Posterior cingulate gyrus (tissue), 11 donors: ENCODE measurements around the gene APIP.

ENCODE experiments used
- DNase-seq, 10 donors: peaks; one replicate each; pipeline versions ENCODE4 v3.0.0 to v3.0.0-alpha.2; 2020 to 2021; ENCODE audit warnings: mixed read lengths in 3 of 10
- intact Hi-C: fragments of 100-400 bp; cut with DNase I; formaldehyde crosslinking; loops from one replicate; pipeline ENCODE4 v1.15.1; 2023

The APIP gene

DNA sequence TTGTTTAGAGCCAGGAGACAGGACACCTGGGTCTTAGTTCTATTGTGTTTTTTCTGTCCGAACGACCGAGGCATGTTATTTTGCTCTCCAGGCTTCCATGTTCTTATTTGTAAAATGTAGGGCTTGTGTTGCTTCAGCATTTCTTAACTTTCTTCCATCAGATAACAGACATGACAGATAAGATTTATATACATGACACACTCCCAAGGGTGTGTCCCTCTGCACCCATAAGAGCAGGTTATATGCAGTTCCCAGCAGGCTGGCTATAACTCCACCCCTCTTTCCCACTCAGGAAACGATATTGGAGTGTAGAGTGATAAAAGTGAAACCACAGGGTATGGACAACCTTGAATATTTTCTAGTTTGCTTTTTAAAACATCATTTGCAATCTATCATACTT is 65.8 kb downstream of the APIP start:
- DNase-seq = no peak
- intact Hi-C loops = no loop called here

DNA sequence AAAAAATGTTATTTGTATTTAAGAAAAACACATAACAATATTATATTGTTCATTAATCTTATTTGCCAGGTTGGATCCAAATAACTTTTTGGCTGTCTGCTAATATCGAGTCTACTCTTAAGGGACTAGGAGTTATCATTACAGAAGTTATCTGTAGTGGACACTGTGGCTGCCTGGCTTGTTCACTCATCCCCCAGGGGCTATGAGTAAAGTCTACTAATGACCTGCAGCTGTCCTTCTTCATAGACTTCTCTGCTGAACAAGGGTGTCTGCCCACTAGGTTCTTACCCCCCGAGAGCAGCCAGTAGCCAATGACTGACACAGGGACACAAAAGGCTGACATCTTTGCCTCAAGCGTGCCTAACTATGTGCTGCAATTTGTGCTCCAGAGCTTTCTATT is 69.7 kb downstream of the APIP start:
- intact Hi-C loops = no loop called here

DNA sequence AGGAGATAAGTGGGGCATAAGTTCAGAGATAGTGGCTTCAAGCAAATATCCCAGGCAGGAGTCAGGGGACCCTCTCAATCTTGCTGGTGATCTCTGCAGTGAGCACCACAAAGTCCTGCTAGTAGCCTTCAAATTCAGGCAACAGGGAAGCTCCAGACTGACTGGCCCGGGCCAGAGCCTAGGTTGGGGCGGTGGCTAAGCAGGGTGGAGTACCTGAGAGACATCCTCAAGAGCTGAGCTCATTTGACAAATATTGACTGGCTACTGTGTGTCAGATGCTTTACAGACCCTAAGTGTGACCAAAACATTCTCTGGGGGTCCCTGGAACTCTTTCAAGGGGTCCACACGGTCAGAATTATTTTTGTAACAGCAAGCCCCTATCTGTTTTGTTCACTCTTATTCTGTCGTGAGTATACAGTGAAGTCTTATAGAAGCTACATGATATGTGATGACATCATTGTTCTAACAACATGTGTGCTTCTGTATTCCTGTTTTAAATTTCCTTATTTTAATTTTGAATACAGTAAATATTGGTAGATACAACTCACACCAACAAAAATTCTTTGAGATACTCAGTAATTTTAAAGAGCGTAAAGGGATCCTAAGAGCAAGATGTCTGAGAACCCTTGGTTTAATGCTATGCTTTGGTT is 71.6 kb downstream of the APIP start:
- DNase-seq = no peak
- intact Hi-C loops = no loop called here

More for the DNA sequence above, 69.7 kb downstream of the APIP start:
- DNase-seq = no peak

DNA sequence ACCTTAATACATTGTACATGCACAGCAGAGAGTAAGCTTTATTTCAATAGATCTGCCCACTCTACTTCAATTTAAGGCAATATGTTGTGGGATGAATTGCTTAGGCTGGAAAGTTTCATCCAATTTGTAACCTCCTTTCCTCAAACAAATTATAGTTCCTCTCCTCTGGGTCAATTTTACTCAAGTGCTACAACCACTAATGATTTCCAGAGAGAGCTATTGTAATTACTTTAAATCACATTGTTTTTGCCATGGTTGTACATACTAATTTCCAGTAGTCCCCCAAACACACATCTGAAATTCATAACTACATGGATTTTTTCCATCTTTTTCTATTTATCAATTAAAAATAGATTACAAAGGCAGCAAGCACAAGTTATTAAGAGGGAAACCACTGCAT is 72.9 kb downstream of the APIP start:
- intact Hi-C loops = no loop called here
- no peak for DNase-seq

DNA sequence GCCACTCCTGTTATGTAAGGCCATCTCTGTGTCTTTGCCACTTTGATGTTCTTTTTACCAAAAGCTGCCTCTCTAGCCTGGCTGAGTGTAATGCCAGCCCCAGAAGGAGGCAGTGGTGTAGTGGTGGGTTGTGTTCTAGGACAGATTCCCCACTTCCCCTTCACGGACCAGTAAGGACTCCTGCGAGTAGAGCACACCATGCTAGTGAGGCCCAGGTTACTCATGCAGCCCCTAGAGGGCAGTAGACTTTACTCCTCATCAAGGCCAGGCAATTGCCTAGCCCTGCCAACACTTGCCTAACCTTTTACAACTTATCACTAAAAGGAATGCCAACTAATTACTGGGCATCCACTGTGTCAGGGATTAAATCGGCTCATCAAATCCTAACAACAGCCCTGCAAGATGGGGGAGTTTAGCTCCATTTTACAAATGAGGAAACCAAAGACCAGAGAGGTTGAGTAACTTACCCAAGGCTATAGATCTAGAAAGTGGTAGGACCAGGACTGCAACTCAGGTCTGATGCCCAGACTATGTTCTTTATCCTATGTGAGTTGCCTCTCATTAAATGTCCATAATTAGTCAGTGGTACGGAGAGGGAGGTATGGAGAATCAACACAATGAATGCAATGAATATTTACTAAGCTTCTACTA is 75.3 kb downstream of the APIP start:
- intact Hi-C loops = no loop called here
- no peak for DNase-seq

DNA sequence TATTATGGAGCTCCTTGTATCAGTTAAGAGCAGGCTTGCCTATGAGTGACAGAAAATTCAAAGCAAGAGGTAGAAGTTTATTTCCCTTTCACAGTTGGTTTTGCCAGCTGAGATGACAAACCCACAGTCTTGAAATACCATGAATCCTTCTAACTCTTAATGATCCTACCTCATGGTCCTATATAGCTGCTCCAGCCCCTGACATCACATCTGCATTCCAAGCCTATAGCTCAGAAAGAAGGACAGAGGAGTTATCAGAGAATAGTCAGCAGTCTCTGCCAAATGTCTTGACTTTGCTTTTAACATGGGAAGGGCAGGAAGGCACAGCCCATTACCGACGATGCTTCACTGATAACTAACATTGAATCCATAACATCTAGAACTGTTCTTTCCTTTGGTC is 76.2 kb downstream of the APIP start:
- intact Hi-C loops = no loop called here
- DNase-seq = no peak

DNA sequence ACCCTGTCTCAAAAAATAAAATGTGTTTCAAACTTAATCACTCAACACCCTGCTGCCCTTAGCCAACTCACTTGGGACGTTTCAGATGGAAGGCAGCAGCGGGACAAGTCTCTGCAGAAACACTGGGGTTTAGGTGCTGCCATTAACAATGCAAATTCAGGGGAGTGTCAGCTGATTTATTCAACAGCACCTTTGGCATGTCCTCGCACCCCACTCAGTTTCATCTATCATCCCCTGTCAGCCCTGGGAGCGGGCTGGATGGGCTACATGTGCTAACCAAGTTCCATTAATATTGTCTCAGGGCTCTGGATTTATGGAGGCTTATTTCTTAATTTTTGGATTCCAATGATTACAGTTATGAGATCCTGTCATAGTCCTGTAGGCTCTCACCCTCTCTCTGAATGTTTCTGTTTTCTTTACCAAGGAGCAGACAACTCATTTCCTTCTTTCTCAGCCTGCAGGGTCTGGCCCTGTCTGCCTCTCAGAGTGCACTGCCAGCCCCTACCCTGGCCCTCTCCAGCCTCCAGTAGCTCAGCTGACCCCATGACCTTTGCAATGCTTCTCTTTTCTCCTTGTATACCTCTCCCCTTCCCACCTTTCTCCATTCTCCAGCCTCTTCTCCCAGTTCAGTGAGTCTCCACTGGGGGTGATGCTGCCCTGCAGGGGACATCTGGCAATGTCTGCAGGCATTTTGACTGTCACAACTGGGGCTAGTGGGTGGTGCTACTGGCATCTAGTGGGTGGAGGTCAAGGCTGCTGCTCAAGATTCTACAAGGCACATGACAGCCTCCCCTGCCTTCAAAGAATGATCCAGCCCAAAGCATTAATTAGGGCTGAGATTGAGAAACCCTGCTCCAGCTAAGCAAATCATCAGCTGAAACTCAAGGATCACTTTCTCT is 79.0 kb downstream of the APIP start:
- peak in 1 of 10 donors; percentile 69 for DNase-seq
- intact Hi-C loops = no loop called here

DNA sequence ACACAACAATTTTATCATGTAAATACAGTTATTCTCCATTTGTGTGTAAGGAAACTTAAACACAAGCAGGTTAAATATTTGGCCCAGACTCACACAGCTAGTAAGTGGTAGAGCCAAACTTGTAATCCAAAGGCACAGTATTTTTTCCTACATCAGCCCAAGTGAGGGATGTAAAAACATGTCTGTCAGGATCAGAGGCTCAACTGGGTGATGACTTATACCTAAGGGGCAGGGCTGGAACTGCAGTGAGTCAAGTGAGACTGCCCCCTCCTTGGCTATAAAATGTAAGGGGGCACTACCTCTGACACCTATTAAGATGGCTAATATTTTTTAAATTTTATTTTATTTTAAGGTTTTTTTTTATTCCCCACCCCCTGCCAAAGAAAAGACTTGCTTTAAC is 82.6 kb downstream of the APIP start:
- no peak for DNase-seq
- intact Hi-C loops = no loop called here
